Activated naive CD8-positive, alpha-beta T cell treated with anti-CD3 and anti-CD28 coated beads for 36 hours (primary cell): Measurements from ENCODE around the gene TTC4. TPM values are rescaled to one million over a fixed set of nuclear protein-coding genes. Genes with fewer than 3 reads are reported as not detected.
"Not testable (repeated sequence)": the region's sequence is repeated elsewhere in the genome, so short reads cannot be mapped to it uniquely, and the experiment has no call there.

Source experiments
- DNase-seq: peaks from one replicate; pipeline ENCODE4 v3.0.0; 2021
- H3K27ac Mint-ChIP-seq: one replicate; pipeline ENCODE4 v1.8.0; 2022; ENCODE audit warnings: mild to moderate bottlenecking, moderate library complexity, mixed read lengths
- H3K27me3 Mint-ChIP-seq: one replicate; pipeline ENCODE4 v1.8.0; 2022; ENCODE audit warnings: mild to moderate bottlenecking, mixed read lengths
- H3K36me3 Mint-ChIP-seq: one replicate; pipeline ENCODE4 v1.8.0; 2021; ENCODE audit warnings: mild to moderate bottlenecking, mixed read lengths
- H3K4me1 Mint-ChIP-seq: one replicate; pipeline ENCODE4 v1.8.0; 2021; ENCODE audit warnings: mixed read lengths
- H3K4me3 Mint-ChIP-seq: one replicate; pipeline ENCODE4 v1.8.0; 2022; ENCODE audit warnings: mild to moderate bottlenecking, moderate library complexity, mixed read lengths
- H3K9me3 Mint-ChIP-seq: one replicate; pipeline ENCODE4 v1.8.0; 2022; ENCODE audit warnings: mixed read lengths
- total RNA-seq, 2 experiments: library from RNA; stranded (reverse); gene quantifications; one replicate each; pipeline ENCODE4 v1.2.3, GENCODE V29; 2021

Gene TTC4
- total RNA-seq, 2 experiments from 2014 or later = 40.1 to 41.4 TPM

DNA sequence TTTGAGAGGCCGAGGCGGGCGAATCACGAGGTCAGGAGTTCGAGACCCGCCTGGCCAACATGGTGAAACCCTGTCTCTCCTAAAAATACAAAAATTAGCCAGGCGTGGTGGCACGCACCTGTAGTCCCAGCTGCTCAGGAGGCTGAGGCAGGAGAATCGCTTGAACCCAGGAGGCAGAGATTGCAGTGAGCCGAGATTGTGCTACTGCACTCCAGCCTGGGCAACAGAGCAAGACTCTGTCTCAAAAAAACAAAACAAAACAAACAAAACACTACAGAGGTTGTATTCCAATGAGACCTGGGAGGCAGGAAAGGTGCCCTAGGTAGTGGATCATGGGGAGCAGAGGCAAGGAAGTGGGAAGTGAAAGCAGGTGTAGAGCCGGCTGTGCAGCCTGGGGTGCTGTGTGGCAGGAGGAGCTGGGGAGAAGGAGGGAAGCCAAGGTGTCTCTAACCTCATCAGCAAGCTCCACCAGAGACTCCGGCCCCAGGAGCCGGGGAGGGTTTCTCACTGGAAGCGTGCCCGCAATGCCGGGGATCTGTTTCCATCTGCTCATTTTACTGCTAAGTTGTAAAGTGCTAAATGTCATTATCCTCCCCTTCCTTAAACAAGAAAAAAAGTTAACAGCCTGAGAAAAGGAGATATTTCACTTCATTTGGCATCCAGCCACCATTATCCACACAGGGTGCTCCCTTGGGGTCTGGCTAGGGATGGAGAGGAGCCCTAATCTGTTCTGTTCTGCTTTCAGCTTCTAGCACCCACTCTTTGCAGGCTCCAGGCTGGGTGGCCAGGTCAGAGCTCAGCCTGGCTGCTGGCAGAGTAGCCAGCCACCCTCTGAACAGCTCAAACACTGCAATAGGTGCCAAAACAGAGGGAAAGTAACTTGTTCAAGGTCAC is 60.4 kb downstream of the TTC4 start:
- not testable (repeated sequence) for H3K9me3 Mint-ChIP-seq, H3K27ac Mint-ChIP-seq, H3K36me3 Mint-ChIP-seq, H3K4me3 Mint-ChIP-seq, H3K4me1 Mint-ChIP-seq, DNase-seq, H3K27me3 Mint-ChIP-seq

DNA sequence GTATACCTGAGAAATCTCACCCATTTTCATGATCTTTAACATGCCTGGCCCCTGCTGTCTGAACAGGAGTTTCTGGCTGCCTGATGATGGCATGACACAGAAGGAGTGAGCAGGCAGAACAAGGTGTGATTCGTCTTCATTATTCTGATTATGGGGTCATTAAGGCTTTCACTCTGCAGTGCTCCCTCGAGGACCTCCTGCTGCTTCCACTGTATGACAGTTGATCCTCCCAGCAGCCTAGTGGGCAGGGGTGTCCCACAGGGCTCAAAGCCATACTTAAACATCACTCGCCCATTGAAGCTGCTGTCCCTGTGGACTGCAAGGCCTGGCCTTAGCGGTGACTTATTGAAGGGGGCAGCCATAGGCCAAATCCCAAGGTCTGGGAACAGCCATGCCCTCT is 61.4 kb downstream of the TTC4 start:
- H3K4me3 Mint-ChIP-seq = no peak overlapping the region
- no peak overlapping the region for H3K27ac Mint-ChIP-seq
- H3K36me3 Mint-ChIP-seq = peaks cover 3% of the 10 kb centered on the region
- H3K9me3 Mint-ChIP-seq = no peaks in the 10 kb centered on the region
- no peaks in the 10 kb centered on the region for H3K4me1 Mint-ChIP-seq
- no peaks in the 10 kb centered on the region for H3K27me3 Mint-ChIP-seq
- no peak for DNase-seq

DNA sequence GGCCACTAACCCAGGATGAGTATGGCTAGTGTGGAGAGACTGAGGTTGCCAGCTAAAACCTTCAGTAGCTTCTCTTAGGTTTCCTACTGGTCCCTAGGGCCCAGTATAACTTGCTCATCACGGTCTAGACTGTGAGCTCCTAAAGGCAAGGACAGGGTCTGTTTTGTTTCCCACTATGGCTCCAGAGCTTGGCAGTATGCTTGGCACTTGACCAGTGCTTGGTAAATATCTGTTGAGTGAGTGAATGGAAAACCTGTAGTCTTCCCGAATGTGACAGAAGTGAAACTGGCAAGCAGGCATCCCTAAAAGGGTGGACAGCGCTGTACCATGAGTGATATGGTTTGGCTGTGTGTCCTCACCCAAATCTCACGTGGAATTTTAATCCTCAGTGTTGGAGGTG is 61.8 kb downstream of the TTC4 start:
- no peaks in the 10 kb centered on the region for H3K27me3 Mint-ChIP-seq
- H3K9me3 Mint-ChIP-seq = no peaks in the 10 kb centered on the region
- H3K4me3 Mint-ChIP-seq = no peak overlapping the region
- no peak for DNase-seq
- H3K27ac Mint-ChIP-seq = no peak overlapping the region
- H3K36me3 Mint-ChIP-seq = peaks cover 3% of the 10 kb centered on the region
- H3K4me1 Mint-ChIP-seq = no peaks in the 10 kb centered on the region

GRCh38 chr1:54781023-54781723 is 65.5 kb downstream of the TTC4 start:
- Mint-ChIP-seq H3K4me1 (no peaks in the 10 kb centered on the region), H3K27me3 (no peaks in the 10 kb centered on the region), H3K27ac (no peak overlapping the region), H3K36me3 (peaks cover 3% of the 10 kb centered on the region), H3K4me3 (no peak overlapping the region), H3K9me3 (no peaks in the 10 kb centered on the region)
- no peak for DNase-seq

- no peak for DNase-seq
- Mint-ChIP-seq H3K27me3 (no peaks in the 10 kb centered on the region), H3K36me3 (peaks cover 3% of the 10 kb centered on the region), H3K4me3 (no peak overlapping the region), H3K27ac (no peak overlapping the region), H3K4me1 (no peaks in the 10 kb centered on the region), H3K9me3 (no peaks in the 10 kb centered on the region)
Measured at GRCh38 chr1:54782156-54782555, 66.5 kb downstream of the TTC4 start.

DNA sequence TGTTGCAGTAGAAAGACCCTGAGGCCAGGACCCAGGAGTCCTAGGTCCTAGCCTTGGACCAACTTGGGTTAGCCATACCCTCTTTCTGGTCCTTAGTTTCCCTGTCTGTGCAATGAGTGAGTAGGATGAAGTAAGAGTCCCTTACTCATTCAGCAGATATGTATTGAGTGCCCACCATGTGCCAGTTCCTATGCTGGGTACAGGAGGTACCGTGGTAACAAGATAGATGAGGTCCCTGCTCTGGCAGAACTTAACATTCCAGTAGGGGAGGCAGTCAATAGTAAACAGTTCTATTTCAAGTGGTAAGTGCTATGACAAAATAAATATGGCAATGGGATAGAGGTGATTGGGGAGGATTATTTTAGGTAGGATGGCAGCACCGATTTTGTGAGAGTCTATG is 66.9 kb downstream of the TTC4 start:
- Mint-ChIP-seq H3K27ac (peak overlapping the region; percentile 4), H3K9me3 (no peaks in the 10 kb centered on the region), H3K27me3 (no peaks in the 10 kb centered on the region), H3K4me3 (no peak overlapping the region), H3K36me3 (peaks cover 3% of the 10 kb centered on the region), H3K4me1 (no peaks in the 10 kb centered on the region)
- DNase-seq = no peak

- H3K4me3 Mint-ChIP-seq = no peak overlapping the region
- no peak for DNase-seq
- H3K4me1 Mint-ChIP-seq = no peaks in the 10 kb centered on the region
- H3K9me3 Mint-ChIP-seq = no peaks in the 10 kb centered on the region
- H3K27me3 Mint-ChIP-seq = no peaks in the 10 kb centered on the region
- H3K27ac Mint-ChIP-seq = no peak overlapping the region
- peaks cover 3% of the 10 kb centered on the region for H3K36me3 Mint-ChIP-seq
Measured at GRCh38 chr1:54784066-54784465, 68.4 kb downstream of the TTC4 start.

DNA sequence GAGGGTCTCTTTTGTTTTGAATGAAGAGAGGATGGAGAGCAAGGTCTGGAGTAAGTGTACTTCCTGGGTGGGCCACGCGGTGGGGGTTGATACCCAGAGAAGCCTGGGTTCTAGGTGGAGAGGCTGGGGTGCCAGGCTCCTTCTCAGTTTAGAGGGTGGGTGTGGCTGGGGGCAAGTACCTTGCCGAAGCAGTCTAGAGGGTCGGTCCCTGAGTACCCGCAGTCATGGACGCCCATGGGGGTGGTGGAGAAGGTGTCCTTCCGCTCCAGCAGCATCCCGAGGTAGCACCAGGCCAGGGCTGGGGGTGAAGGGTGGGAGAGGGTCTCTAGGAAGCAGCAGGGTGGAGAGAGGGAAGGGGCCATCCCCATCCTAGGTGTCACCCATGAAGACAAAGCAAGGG is 71.1 kb downstream of the TTC4 start:
- no peak overlapping the region for H3K4me3 Mint-ChIP-seq
- no peaks in the 10 kb centered on the region for H3K9me3 Mint-ChIP-seq
- H3K36me3 Mint-ChIP-seq = peaks cover 5% of the 10 kb centered on the region
- no peaks in the 10 kb centered on the region for H3K27me3 Mint-ChIP-seq
- H3K4me1 Mint-ChIP-seq = no peaks in the 10 kb centered on the region
- no peak overlapping the region for H3K27ac Mint-ChIP-seq
- DNase-seq = no peak

GRCh38 chr1:54787604-54788003 is 71.9 kb downstream of the TTC4 start:
- H3K27ac Mint-ChIP-seq = no peak overlapping the region
- no peak for DNase-seq
- H3K27me3 Mint-ChIP-seq = no peaks in the 10 kb centered on the region
- H3K4me1 Mint-ChIP-seq = no peaks in the 10 kb centered on the region
- H3K9me3 Mint-ChIP-seq = peaks cover 2% of the 10 kb centered on the region
- peaks cover 8% of the 10 kb centered on the region for H3K36me3 Mint-ChIP-seq
- no peak overlapping the region for H3K4me3 Mint-ChIP-seq

- Mint-ChIP-seq H3K4me3 (no peak overlapping the region), H3K36me3 (peaks cover 8% of the 10 kb centered on the region), H3K27ac (no peak overlapping the region), H3K9me3 (peaks cover 2% of the 10 kb centered on the region), H3K4me1 (no peaks in the 10 kb centered on the region), H3K27me3 (no peaks in the 10 kb centered on the region)
- DNase-seq = no peak
Measured at GRCh38 chr1:54788459-54788858, 72.8 kb downstream of the TTC4 start.

- Mint-ChIP-seq H3K9me3 (peaks cover 2% of the 10 kb centered on the region), H3K27ac (no peak overlapping the region), H3K36me3 (peaks cover 8% of the 10 kb centered on the region), H3K27me3 (no peaks in the 10 kb centered on the region), H3K4me3 (no peak overlapping the region), H3K4me1 (peaks cover 4% of the 10 kb centered on the region)
- DNase-seq = peak; percentile 49
Measured at GRCh38 chr1:54791880-54792522, 76.3 kb downstream of the TTC4 start.

Other genes with a start within 250 kb of the TTC4 start
- 1 to 10 TPM; 1.0 to 1.3 TPM for gene ACOT11, start 167.6 kb upstream of the TTC4 start, total RNA-seq
- not detected for gene FAM151A, start 92.3 kb upstream of the TTC4 start, total RNA-seq
- gene MROH7, start 74.1 kb upstream of the TTC4 start, total RNA-seq = under 1 TPM; 0.12 to 0.14 TPM
- gene PARS2, start 48.7 kb downstream of the TTC4 start, total RNA-seq = 1 to 10 TPM; 6.4 to 6.6 TPM
- 1 to 10 TPM; 4.8 to 5.3 TPM for gene TTC22, start 85.5 kb downstream of the TTC4 start, total RNA-seq
- gene DHCR24, start 171.3 kb downstream of the TTC4 start, total RNA-seq = 10 to 100 TPM; 66.1 to 69.4 TPM